SKM-1 (cell line): Measurements from ENCODE around the gene AAMP.

Source experiments
- DNase-seq: peaks from one replicate; lab custom pipeline; 2025; ENCODE audit not compliant: unreplicated experiment; lab: John Stamatoyannopoulos, UW

AAMP gene

DNA sequence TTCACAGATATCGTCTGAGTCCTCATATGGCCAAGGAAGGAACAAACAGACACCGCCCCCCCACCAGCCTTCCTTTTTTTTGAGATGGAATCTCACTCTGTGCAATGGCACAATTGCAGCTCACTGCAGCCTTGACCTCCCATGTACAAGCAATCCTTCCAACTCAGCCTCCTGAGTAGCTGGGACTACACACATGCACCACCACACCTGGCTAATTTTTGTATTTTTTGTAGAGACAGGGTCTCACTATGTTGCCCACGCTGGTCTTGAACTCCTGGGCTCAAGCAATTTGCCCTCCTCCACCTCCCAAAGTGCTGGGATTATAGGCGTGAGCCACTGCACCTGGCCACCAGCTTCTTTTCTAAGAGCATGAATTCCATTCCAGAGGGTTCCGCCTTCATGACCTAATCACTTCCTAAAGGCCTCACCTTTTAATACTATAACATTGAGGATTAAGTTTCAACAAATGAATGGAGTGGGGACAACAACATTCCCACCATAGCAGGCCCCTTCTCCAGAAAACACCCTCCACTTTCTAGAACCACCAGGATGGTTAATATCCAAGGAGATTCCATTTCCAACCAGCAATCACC lies 24.6 kb upstream of the AAMP start:
- no peak for DNase-seq

DNA sequence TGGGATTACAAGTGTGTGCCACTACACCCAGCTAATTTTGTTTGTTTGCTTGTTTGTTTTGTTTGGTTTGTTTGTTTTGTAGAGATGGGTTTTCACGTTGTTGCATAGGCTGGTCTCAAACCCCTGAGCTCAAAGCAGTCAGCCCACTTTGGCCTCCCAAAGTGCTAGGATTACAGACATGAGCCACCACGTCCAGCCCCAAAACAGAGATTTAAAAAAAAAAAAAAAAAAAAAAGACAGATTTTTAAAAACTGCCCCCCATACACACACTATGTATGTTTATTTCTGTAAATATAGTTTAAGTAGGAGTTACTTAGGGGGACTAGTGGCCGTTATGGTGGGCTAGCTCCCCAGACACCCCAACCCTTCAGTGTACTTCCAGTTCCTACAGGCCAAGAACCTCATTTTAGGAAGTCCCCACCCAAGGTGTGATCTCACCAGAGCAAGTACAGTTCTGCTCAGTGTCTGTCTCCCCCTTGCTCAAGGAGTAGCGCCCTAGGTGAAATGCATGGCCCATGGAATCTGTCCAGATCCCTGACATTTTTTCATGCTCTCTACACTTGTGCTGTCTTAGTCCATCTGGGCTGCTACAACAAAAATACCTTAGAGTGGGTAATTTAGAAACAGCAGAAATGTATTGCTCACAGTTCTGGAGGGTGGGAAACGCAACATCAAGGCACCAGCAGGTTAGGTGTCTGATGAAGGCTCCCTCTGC lies 23.9 kb upstream of the AAMP start:
- no peak for DNase-seq

DNA sequence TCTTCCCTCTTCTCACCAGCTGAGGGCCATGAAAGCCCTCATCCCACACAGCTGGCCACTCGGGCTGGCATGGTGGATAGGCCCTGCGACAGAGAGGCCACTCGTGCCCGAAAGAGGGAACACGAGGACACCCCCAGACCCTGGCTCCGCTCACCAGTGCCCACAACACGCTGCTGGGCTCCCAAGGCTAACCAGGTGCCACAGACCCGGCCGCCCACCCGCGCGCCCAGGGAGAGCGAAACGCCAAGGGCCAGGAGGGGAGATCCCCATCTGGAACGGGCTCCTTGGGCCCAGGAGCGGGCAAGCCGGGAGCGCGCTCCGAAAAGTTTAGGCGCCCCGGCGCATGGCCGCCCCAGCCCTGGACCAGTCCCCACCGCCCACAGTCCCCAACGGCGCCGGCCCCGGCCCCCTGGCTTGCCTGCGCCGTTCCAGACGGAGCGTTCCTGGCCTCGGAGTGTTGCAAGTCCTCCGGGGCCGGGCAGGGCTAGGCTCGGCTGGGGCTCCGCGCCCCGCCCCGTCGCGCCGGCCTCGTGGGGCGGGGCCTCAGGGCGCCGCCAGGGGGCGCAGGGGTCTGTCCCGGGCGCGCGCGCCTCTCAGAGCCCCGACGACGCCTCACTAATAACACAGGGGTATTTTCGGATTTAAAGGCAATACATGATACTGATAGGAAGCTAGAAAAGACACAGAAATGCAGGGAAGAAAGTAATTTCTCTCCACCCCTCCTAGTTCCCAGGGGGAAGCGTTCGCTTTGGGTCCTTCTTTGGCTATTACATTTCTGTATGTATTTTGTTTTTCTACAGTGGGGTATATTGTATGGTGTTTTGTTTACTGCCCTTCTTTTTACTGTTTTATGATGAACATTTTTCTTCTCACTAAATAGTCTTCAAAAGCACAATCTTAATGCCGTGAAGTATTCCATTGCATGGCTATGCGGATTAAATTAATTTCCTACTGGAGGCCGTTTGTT lies 22.4 kb upstream of the AAMP start, which contains the start of gene TMBIM1:
Gene TMBIM1, minus strand, starts transcription at position 456 of the 967 bp plus-strand sequence. CDS start 10,362 bp downstream, outside the sequence.
- DNase-seq = peak; percentile 63

- DNase-seq = no peak
These were observed 21.5 kb upstream of the AAMP start for GRCh38 chr2:218291318-218292047.

DNA sequence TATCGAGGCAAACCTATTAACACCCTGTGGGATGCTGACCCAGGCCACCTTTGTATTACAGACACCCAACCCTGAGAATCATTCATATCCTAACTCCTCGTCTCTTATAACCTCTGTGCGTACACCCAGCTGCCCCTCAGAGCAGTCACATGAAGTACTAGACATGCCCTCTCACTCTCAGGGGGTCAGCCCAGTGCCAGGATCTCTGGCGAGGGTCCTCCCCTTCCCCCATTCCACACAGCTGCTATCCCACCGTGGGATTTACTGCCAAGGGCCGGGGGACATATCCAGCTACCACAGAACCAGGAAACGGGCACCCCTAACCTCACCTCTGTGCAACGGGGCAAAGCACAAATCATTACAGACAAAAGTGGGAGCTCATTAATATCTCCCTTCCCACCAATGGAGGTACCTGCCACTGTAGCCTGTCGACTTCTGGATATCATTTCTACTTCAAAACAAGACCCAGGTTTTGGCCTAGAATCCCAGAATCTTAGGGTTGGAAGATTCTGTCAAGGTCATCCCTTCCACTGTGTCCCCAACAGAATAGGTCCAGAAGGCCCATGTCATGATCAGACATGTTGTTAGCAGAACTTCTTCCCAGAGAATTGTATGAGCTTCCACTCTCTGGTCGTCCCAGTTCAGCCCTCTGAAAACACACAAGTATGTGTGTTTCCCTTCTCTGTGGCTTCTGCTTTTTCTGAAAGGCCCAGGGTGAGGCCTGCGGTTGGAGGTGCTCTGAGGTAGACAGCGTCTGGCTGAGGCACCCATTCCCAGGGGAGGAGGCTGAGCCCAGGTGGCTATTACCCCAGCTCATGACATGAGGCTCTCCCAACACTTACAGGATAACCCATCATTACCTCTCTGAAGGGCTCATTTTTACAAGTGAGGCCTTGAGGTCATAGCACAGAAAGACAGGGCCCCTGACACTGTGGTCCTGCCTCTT lies 20.7 kb upstream of the AAMP start:
- DNase-seq = peak; percentile 47

DNA sequence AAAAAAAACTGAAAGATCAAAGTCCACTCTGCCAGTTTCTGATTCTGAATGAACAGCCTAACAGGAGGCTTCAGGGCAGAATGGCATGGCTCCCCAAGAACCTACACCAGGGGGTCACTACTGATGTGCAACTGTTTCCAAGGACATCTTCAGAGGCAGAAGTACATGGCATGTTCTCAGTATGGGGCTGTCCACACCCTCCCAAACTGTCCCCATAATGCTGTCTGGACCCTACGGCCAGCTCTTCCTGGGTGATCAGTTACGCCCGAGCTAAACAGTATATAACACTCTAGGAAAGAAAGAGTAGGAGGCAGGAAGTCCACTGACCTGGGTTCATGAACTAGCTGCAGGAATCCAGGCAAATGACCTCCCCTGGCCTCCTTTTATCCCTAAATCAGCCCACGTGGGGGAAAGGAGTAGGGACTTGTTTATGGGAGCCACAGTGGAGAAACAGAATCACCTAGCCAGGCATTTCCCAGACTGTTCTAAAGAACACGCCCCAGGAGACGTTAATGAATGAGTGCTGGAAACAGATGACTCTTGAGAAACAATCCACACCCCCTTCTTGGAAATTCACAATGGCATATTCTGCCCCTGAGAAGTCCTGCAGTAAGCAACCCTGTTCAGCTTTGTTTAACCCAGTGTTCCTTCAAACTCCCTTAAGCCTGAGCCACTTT lies 19.8 kb upstream of the AAMP start:
- no peak for DNase-seq

GRCh38 chr2:218286570-218287459 lies 16.9 kb upstream of the AAMP start:
- peak; percentile 84 for DNase-seq

DNA sequence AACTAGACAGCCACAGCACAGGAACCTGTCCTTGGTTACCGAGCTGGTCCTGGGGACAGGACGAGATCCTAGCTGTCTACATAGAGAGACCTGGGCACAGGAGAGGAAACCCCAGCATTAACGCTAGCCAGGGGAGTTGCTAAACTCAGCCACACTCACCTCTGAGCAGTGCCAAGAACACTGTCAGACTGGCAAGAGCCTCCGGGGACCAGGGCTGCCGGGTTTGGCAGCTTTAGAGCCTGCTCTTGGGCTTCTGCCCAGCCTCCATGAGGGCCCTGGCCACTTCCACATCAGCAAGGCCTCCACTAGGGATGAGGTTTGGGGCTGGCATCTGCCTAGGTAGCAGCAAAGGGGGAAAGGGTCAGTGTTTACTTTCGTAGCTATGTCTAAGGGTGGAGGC lies 15.7 kb upstream of the AAMP start:
- no peak for DNase-seq

DNA sequence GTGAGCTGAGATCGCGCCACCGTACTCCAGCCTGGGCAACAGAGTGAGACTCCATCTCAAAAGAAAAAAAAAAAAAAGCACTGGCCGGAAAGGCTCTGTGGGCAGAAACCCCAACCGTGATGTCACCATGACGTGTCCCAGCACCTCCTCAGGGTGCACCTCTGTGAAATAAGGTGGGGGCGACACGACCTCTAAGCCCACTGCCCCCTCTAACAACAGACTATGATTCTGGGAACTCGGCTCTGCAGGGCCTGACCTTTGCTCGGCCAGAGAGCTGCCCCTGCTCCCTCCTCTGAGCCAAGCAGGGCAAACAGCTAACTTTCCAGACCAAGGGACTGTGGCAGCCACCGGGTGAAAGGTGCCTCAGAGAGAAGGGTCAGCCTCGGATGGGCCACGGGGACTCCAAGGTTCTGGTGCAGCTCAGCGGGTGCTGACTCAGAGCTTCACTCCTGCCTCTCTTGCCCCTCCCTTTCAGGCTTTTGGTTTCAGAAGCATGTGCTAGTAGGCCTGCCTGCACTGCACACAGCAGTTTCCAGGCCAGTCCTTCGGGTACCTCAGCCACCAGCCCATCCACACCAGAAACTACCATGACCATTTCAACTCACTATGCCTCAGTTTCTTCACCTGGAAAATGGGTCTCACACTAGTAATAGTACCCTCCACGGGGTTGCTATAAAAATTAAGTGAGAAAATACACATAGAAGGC lies 14.3 kb upstream of the AAMP start:
- no peak for DNase-seq

DNA sequence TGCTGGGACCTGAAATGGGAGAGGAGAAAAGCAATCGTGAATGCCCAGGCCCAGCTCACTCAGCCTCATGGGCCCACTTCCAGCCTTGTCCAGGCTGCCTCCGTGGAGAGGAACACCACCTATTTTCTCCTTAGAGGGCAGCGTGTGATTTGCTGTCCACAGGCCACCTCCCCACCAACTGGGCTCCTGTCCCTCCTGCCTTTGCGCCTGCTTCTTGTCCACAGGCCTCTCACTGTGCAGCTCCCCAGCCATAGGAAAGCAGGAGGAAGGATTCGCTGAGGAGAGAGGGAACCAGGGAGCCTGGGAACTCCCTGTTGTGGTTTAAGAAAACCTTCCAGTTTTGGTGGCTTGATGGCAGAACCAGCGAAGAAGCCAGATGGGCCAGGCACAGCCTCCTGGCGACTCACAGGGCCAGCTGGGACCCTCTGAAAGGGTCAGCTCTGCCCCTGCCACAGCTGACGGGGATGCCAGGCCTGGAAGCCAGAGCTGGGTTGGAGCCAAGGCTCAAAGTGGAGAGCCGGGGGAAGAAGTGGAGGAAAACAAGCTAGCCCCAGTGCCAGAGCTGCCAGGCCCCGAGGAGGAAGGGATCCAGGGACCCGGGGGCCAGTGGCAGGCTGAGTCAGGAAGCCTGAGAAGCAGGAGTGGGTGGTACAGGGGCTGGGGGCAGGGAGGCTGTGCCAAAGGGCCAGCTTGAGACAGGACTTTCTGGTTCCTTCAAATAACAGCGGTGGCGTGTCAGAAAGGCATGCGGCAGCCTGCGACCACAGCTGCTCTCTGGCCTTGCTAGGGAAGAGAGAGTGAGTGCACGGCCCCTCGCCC lies 12.4 kb upstream of the AAMP start:
- DNase-seq = no peak

DNA sequence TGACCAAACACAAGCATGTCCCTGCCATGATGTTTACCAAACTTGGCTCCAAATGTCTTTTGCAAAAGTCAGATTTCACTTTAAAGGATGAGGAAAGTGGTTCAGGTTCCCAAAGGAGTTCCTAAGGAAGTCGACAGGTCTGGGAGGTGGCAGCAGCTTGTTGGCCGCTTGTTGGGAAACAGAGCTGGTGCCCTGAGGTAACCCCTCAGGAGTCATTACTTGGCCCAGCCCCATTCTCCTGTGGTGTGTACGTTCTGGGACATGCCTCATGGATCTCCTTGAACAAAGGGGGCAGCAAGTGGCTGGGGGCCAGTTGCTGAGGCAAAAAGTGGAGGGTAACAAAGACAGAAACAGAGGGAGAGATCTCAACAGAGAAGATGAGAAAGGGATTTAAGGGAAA lies 11.5 kb upstream of the AAMP start:
- DNase-seq = no peak

DNA sequence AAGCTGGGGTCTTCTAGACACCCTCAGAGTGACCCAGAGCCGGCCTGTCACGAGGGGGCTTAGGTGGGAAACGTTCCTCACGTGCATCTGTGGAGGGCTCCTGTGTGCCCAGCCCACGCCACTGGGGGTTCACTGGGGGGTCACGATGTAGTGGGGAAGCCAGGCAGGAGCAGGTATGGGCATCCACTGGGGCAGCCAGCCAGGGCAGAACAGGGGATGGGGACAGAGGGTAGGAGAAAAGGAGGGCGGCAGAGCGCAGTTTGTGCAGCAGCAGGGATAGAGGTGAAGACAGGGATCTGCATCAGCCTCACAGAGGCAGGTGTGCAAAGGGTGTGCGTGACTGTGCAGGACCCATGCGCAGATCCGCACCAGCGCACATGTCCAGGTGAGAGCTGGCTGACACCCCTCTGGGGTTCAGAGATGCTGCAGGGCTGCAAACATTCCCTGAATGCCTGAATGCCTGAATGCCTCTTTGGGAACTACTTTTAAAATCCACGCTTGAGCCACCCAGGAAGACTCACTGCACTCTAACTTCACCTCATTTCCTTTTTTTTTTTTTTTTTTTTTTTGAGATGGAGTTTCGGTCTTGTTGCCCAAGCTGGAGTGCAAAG lies 10.4 kb upstream of the AAMP start:
- no peak for DNase-seq

GRCh38 chr2:218278531-218279360 lies 8.8 kb upstream of the AAMP start:
- DNase-seq = no peak

DNA sequence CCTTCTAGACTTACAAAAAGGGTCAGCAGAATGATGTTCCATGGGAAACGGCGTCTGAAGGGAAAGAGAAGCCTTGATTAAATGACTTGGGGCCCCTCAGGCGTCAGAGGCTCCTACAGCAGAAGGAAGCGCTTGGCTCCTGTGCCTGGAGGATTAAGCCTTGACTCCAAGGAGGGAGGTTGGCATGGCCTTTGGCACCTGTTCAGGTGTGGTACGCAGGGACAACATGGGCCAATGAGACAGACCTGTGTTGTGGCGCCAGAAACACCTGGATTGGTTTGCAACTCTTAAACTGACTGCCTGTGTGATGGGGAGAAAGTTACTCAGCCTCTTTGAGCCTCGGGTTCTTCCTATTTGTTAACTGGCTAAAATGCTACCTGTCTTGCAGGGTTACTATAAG lies 8.0 kb upstream of the AAMP start:
- DNase-seq = no peak

DNA sequence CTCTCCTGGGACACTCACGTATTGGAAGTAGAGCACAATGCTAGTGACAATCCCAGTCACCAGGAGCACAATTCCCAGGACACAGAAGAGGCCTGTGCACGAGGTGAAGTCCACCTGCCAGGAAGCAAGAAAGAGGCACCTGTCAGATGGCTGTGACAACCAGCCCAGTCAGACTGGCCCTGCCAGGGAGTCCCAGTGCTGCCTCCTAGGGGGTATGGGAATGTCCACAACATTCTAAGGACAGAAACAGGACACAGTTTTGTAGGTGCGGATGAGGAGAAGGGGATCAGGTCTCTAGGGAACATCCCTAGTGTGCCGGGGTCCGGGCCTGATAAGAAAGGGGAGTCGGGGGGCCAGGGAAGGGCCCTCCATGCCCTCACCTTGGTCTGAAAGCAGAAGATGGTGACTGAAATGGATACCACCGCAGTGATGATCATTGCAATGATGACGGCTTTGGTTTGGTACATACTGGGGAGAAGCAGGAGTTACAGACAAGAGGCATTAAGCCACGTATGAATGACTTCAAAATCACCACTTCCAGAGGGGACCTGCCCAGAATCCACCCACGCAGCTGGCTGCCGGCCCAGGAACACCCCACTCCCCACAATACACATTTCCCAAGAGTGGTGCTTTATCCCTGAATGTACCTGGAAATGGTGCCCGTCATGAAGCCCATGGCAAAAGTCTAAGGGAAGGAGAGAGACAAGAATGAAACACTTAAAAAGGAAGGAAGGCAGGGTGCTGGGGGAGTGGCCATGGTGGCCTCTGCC lies 7.2 kb upstream of the AAMP start:
- DNase-seq = no peak
